WTC11 (cell line): ENCODE measurements around the gene ABHD12B. TPM values are rescaled to one million over a fixed set of nuclear protein-coding genes. Genes with fewer than 3 reads are reported as not detected.
"Not testable (repeated sequence)": the region's sequence is repeated elsewhere in the genome, so short reads cannot be mapped to it uniquely, and the experiment has no call there.

ENCODE experiments used
- ATAC-seq: fragments of 200-7000 bp; cut with Tn5 transposase; 2 replicates; pipeline ENCODE4 v1.10.0; 2021; ENCODE audit warnings: mild to moderate bottlenecking, moderate library complexity
- CTCF ChIA-PET: fragments of 300-600 bp; sonication (Branson Sonifier 250); formaldehyde crosslinking; loops from one replicate; lab custom pipeline; 2021; ENCODE audit warnings: antibody characterized with exemption; lab: Charles Lee
- POLR2A ChIA-PET: fragments of 350-600 bp; sonication (Branson Sonifier 250); formaldehyde crosslinking; loops from one replicate; lab custom pipeline; 2021; ENCODE audit warnings: antibody characterized with exemption; lab: Charles Lee
- DNase-seq: peaks from one replicate; pipeline ENCODE4 v3.0.0; 2021; ENCODE audit warnings: low spot score
- H3K27ac Mint-ChIP-seq: 2 replicates; pipeline ENCODE4 v1.8.0; 2021; ENCODE audit warnings: mixed read lengths
- H3K27me3 Mint-ChIP-seq: 2 replicates; pipeline ENCODE4 v1.8.0; 2021; ENCODE audit warnings: low read depth, mild to moderate bottlenecking, moderate library complexity, mixed read lengths
- H3K36me3 Mint-ChIP-seq: 2 replicates; pipeline ENCODE4 v1.8.0; 2021; ENCODE audit warnings: mixed read lengths
- H3K4me1 Mint-ChIP-seq: 2 replicates; pipeline ENCODE4 v1.8.0; 2022; ENCODE audit warnings: mixed read lengths
- H3K4me3 Mint-ChIP-seq: 2 replicates; pipeline ENCODE4 v1.8.0; 2021; ENCODE audit warnings: mild to moderate bottlenecking, moderate library complexity, mixed read lengths
- H3K9me3 Mint-ChIP-seq: 2 replicates; pipeline ENCODE4 v1.8.0; 2021; ENCODE audit warnings: mixed read lengths
- ATF1 ChIP-seq: sonication (generic); formaldehyde crosslinking; IDR thresholded peaks from 2 replicates; pipeline ENCODE4 v1.8.1; 2023; ENCODE audit warnings: mild to moderate bottlenecking, moderate library complexity, missing genetic modification reagents
- CBFB ChIP-seq: sonication (generic); formaldehyde crosslinking; IDR thresholded peaks from 2 replicates; pipeline ENCODE4 v1.8.1; 2022; ENCODE audit warnings: mild to moderate bottlenecking, low read depth, missing genetic modification reagents
- CREM ChIP-seq: sonication (generic); formaldehyde crosslinking; IDR thresholded peaks from 2 replicates; pipeline ENCODE4 v1.8.1; 2022; ENCODE audit warnings: mild to moderate bottlenecking, missing genetic modification reagents, moderate library complexity
- EMX1 ChIP-seq: fragments of 250-450 bp; sonication (Bioruptor Pico); IDR thresholded peaks from 2 replicates; pipeline ENCODE4 v1.8.0; 2021; ENCODE audit warnings: mild to moderate bottlenecking
- FOXP1 ChIP-seq: sonication (generic); formaldehyde crosslinking; IDR thresholded peaks from 2 replicates; pipeline ENCODE4 v1.8.0; 2022; ENCODE audit warnings: missing genetic modification reagents, mild to moderate bottlenecking, moderate library complexity, borderline replicate concordance
- GTF2I ChIP-seq: fragments of 250-450 bp; sonication (Bioruptor Pico); conservative IDR thresholded peaks from 2 replicates; pipeline ENCODE4 v1.4.0; 2021; ENCODE audit warnings: mild to moderate bottlenecking
- HMGA2 ChIP-seq: fragments of 250-450 bp; sonication (Bioruptor Pico); IDR thresholded peaks from 2 replicates; pipeline ENCODE4 v1.4.0; 2021; ENCODE audit warnings: mild to moderate bottlenecking, moderate library complexity
- MYBL2 ChIP-seq: sonication (generic); formaldehyde crosslinking; IDR thresholded peaks from 2 replicates; pipeline ENCODE4 v1.8.1; 2023; ENCODE audit warnings: mild to moderate bottlenecking, moderate library complexity, missing genetic modification reagents
- PRRX2 ChIP-seq: fragments of 250-450 bp; sonication (Bioruptor Pico); IDR thresholded peaks from 2 replicates; pipeline ENCODE4 v1.8.0; 2021; ENCODE audit warnings: mild to moderate bottlenecking
- TEAD1 ChIP-seq: sonication (generic); formaldehyde crosslinking; IDR thresholded peaks from 2 replicates; pipeline ENCODE4 v1.8.0; 2022; ENCODE audit warnings: mild to moderate bottlenecking, missing genetic modification reagents
- ZNF121 ChIP-seq: sonication (generic); formaldehyde crosslinking; IDR thresholded peaks from 2 replicates; pipeline ENCODE4 v1.8.0; 2023; ENCODE audit warnings: missing genetic modification reagents
- total RNA-seq: library from RNA; stranded (reverse); gene quantifications from 3 replicates; pipeline ENCODE4 v1.2.3, GENCODE V29; 2021
- TF ChIP-seq, protein P1 (sequence below): sonication (generic); formaldehyde crosslinking; IDR thresholded peaks from 2 replicates; pipeline ENCODE4 v1.8.0; 2022; ENCODE audit warnings: mild to moderate bottlenecking, missing genetic modification reagents
- TF ChIP-seq, protein P2 (sequence below): sonication (generic); formaldehyde crosslinking; IDR thresholded peaks from 2 replicates; pipeline ENCODE4 v1.8.1; 2022; ENCODE audit warnings: mild to moderate bottlenecking, moderate library complexity, missing genetic modification reagents
- TF ChIP-seq, protein P3 (sequence below): sonication (generic); formaldehyde crosslinking; IDR thresholded peaks from 2 replicates; pipeline ENCODE4 v1.8.1; 2022; ENCODE audit warnings: missing genetic modification reagents, borderline replicate concordance
- TF ChIP-seq, protein P4 (sequence below): fragments of 250-450 bp; sonication (Bioruptor Pico); IDR thresholded peaks from 2 replicates; pipeline ENCODE4 v1.9.0; 2021; ENCODE audit warnings: moderate library complexity, mild to moderate bottlenecking, inconsistent platforms, borderline replicate concordance
- TF ChIP-seq, protein P5 (sequence below): sonication (generic); formaldehyde crosslinking; IDR thresholded peaks from 2 replicates; pipeline ENCODE4 v1.8.1; 2023; ENCODE audit warnings: mild to moderate bottlenecking, missing genetic modification reagents, moderate library complexity

ABHD12B gene
- total RNA-seq, 1 experiment from 2014 or later = 156 TPM

DNA sequence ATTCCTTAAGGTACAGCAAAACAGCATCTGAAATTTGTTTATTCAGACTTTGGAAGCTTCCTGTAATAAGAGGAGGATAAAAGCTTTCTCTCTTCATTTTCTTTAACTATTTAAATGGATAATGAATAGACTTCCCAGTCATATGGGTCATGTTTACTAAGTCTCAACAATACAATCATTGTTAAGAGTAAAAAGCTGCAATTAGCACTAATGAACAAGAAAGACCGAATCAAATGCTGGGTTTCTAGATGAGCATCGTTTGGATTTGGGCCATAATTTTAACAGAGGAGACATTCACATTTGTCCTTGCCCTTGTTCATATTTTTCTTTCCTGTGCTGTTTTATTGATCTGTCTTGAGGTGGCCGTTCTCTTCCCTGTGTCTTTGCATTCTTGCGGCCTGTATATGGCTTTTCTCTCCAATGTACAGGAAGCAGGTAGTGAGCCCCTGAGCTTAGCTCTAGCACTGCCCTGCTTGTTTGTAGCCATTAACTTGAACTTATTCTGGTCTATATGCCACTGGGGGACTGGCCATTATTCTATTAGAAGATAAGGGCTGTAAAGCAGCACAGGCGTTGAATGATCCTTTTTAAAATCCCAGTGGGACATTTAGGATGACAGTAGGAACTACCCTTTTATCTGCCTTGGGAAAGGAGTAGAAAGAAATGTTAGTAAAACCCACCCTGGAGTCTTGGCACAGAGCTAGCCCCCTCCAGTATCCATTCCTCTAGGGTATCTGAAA is 34.6 kb downstream of the ABHD12B start (continued):
- TF ChIP-seq, protein P1, sequence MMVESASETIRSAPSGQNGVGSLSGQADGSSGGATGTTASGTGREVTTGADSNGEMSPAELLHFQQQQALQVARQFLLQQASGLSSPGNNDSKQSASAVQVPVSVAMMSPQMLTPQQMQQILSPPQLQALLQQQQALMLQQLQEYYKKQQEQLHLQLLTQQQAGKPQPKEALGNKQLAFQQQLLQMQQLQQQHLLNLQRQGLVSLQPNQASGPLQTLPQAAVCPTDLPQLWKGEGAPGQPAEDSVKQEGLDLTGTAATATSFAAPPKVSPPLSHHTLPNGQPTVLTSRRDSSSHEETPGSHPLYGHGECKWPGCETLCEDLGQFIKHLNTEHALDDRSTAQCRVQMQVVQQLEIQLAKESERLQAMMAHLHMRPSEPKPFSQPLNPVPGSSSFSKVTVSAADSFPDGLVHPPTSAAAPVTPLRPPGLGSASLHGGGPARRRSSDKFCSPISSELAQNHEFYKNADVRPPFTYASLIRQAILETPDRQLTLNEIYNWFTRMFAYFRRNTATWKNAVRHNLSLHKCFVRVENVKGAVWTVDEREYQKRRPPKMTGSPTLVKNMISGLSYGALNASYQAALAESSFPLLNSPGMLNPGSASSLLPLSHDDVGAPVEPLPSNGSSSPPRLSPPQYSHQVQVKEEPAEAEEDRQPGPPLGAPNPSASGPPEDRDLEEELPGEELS (CRISPR knock-in tag) = no peak
- TF ChIP-seq HMGA2 (CRISPR knock-in tag) (no peak), ATF1 (CRISPR knock-in tag) (no peak), CREM (no peak), CBFB (CRISPR knock-in tag) (no peak), GTF2I (CRISPR knock-in tag) (no peak), MYBL2 (no peak)
- TF ChIP-seq, protein P2, sequence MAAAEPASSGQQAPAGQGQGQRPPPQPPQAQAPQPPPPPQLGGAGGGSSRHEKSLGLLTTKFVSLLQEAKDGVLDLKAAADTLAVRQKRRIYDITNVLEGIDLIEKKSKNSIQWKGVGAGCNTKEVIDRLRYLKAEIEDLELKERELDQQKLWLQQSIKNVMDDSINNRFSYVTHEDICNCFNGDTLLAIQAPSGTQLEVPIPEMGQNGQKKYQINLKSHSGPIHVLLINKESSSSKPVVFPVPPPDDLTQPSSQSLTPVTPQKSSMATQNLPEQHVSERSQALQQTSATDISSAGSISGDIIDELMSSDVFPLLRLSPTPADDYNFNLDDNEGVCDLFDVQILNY = no peak
- TF ChIP-seq, protein P3, sequence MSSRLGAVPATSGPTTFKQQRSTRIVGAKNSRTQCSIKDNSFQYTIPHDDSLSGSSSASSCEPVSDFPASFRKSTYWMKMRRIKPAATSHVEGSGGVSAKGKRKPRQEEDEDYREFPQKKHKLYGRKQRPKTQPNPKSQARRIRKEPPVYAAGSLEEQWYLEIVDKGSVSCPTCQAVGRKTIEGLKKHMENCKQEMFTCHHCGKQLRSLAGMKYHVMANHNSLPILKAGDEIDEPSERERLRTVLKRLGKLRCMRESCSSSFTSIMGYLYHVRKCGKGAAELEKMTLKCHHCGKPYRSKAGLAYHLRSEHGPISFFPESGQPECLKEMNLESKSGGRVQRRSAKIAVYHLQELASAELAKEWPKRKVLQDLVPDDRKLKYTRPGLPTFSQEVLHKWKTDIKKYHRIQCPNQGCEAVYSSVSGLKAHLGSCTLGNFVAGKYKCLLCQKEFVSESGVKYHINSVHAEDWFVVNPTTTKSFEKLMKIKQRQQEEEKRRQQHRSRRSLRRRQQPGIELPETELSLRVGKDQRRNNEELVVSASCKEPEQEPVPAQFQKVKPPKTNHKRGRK (CRISPR knock-in tag) = no peak
- TF ChIP-seq, protein P4, sequence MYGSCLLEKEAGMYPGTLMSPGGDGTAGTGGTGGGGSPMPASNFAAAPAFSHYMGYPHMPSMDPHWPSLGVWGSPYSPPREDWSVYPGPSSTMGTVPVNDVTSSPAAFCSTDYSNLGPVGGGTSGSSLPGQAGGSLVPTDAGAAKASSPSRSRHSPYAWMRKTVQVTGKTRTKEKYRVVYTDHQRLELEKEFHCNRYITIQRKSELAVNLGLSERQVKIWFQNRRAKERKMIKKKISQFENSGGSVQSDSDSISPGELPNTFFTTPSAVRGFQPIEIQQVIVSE (CRISPR knock-in tag) = no peak
- TF ChIP-seq, all 79 proteins: peak for 0

DNA sequence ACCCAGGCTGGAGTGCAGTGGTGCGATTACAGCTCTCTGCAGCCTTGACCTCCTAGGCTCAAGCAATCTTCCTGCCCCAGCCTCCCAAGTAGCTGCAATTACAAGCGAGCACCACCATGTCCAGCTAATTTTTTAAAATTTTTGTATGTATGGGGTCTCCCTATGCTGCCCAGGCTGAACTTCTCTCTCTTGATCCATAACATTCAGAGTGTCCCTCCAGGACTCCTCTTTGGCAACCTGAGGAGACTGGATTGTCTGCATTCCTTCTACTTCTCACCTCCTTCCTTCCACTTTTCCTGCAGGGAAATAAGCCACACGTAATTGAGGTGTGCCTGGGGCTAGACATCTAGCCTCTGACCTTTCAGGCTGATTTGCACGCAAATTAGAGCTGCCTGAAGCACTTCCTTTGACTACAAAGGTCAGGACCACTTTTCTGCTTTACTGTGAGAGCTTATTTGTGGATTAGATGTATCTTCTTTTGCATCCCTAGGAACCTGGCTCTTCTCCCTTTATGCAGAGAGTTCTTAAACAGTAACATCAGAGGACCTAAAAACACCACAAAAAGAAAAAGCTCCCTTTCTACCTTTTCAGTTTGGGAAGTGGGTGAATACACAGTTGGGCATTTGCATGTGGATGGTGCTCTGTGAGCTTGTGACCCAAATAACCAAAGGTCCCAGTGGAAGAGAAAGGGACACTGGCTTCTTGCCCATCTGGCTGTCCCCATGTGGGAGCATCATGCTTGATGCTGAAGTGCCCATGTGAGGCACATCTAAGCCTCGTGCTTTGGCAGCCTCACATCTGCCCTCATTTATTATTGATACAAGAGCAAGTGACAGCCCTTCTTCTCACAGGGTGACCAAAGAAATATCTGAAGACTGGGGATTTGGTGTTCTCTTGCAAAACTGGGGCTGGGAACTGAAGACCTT is 38.9 kb downstream of the ABHD12B start:
- H3K36me3 Mint-ChIP-seq = peaks cover 82% of the 10 kb centered on the region
- H3K27me3 Mint-ChIP-seq = no peaks in the 10 kb centered on the region
- H3K27ac Mint-ChIP-seq = peak overlapping the region; percentile 94
- CTCF ChIA-PET = interaction anchor here (2.4 kb wide), 1 partner anchor 51 kb away, joined by 17 read pairs; no protein-coding TSS in a partner anchor
- H3K4me3 Mint-ChIP-seq = no peak overlapping the region
- TF ChIP-seq TEAD1 (CRISPR knock-in tag) (peak; percentile 60; the same call in 1 of the 2 replicates), FOXP1 (CRISPR knock-in tag) (no peak), ZNF121 (CRISPR knock-in tag) (peak; percentile 96), PRRX2 (CRISPR knock-in tag) (no peak), HMGA2 (CRISPR knock-in tag) (no peak)
- TF ChIP-seq, all 79 proteins: peak for 2
- no peak for DNase-seq
- Mint-ChIP-seq H3K4me1 (peaks cover 62% of the 10 kb centered on the region), H3K9me3 (peaks cover 4% of the 10 kb centered on the region)
- ATAC-seq = peak; percentile 84
- POLR2A ChIA-PET = interaction anchor here (1.0 kb wide), 1 partner anchor 81 kb away, joined by 3 read pairs; no protein-coding TSS in a partner anchor

DNA sequence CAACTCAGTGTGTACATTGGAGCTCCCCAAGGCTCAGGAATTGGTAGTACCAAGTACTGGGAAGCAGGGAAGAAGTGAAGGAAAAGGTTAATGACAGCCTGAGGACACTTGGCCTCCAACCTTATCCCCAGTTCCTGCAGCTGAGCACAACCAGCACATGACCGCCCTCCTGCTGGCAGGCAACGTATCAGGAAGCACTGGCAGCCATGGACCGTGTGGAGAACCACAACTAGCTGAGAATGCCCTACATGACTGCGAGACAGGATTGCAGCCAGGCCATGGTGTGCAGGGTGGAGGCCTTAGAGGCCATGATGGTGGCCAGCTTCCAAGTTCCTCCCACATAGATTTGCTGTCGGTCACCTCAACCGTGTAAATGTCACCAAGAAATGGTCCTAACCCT is 45.6 kb downstream of the ABHD12B start:
- DNase-seq (no peak), ATAC-seq (no peak)
- POLR2A ChIA-PET = no interaction called here
- H3K4me1 Mint-ChIP-seq = peaks cover 19% of the 10 kb centered on the region
- H3K9me3 Mint-ChIP-seq = 0 out of 2 replicates have a peak, but pooled peaks cover 4% of the 10 kb centered on the region
- no peak overlapping the region for H3K27ac Mint-ChIP-seq
- CTCF ChIA-PET = no interaction called here
- TF ChIP-seq, protein P5, sequence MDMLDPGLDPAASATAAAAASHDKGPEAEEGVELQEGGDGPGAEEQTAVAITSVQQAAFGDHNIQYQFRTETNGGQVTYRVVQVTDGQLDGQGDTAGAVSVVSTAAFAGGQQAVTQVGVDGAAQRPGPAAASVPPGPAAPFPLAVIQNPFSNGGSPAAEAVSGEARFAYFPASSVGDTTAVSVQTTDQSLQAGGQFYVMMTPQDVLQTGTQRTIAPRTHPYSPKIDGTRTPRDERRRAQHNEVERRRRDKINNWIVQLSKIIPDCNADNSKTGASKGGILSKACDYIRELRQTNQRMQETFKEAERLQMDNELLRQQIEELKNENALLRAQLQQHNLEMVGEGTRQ = peak; percentile 36; the same call in 1 of the 2 replicates
- no peak for TF ChIP-seq EMX1 (CRISPR knock-in tag)
- no peak overlapping the region for H3K4me3 Mint-ChIP-seq
- no peaks in the 10 kb centered on the region for H3K27me3 Mint-ChIP-seq
- H3K36me3 Mint-ChIP-seq = peaks cover 78% of the 10 kb centered on the region

DNA sequence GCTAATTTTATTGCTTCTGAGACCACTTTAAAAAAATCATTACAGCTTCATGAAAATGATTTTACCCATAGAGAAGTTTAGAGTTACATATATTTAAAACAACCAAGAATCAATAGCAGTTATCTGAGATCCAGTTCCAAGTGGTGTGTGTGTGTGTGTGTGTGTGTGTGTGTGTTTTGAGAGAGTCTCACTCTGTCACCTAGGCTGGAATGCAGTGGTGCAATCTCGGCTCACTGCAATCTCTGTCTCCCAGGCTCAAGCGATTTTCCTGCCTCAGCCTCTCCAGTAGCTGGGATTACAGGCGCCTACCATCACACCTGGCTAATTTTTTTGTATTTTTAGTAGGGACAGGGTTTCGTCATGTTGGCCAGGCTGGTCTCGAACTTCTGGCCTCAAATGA is 47.7 kb downstream of the ABHD12B start:
- Mint-ChIP-seq H3K27ac (peak overlapping the region; percentile 54; the same call in 1 of the 2 replicates), H3K4me1 (peaks cover 19% of the 10 kb centered on the region), H3K36me3 (peaks cover 76% of the 10 kb centered on the region)
- ATAC-seq, H3K4me3 Mint-ChIP-seq, H3K9me3 Mint-ChIP-seq, DNase-seq, CTCF ChIA-PET, H3K27me3 Mint-ChIP-seq: not testable (repeated sequence)
- POLR2A ChIA-PET = interaction anchor here (0.6 kb wide), 1 partner anchor 324 kb away, joined by 5 read pairs; no protein-coding TSS in a partner anchor
